Ovary (tissue), 3 donors: Measurements from ENCODE around the gene MAP1S.

Source experiments
- CTCF ChIP-seq, 3 donors: fragments of 450-650 bp in 2 of 3; fragments of 200-600 bp in 1 of 3; IDR thresholded peaks; one replicate each; pipeline versions ENCODE4 v1.5.1 to v1.8.0; 2016 to 2022; ENCODE audit warnings: antibody characterized with exemption in 3 of 3, mild to moderate bottlenecking in 1 of 3
- EP300 ChIP-seq: sonication (generic); formaldehyde crosslinking; IDR thresholded peaks from one replicate; pipeline ENCODE4 v1.6.1; 2017; ENCODE audit warnings: antibody characterized with exemption
- donor health status: DM: no; HTN: no; CAD: no.

- no peak for TF ChIP-seq CTCF (IDR thresholded peaks at IDR 0.05)
- no peak for TF ChIP-seq EP300
Measured at GRCh38 chr19:17719730-17720400, 585 bp downstream of the MAP1S start.
